NT2/D1 (cell line): ENCODE results near the gene OSBPL6.
A peak's percentile ranks its signal among the peaks of the same experiment; 100 is the strongest.

ENCODE experiments used
- DNase-seq: peaks from one replicate; pipeline ENCODE4 v3.0.0-alpha.2; 2011; ENCODE audit warnings: low read depth, low spot score
- H3K27me3 ChIP-seq: 2 replicates; pipeline ENCODE4 v1.6.0; 2011; ENCODE audit warnings: mild to moderate bottlenecking; ENCODE audit not compliant: insufficient read length, insufficient read depth
- H3K36me3 ChIP-seq: 2 replicates; pipeline ENCODE4 v1.6.1; 2011; ENCODE audit warnings: mild to moderate bottlenecking, low read length, mixed read lengths; ENCODE audit not compliant: insufficient read depth, insufficient read length
- H3K4me1 ChIP-seq: 2 replicates; pipeline ENCODE4 v1.5.1; 2011; ENCODE audit not compliant: insufficient read depth, insufficient read length
- H3K4me3 ChIP-seq: 2 replicates; pipeline ENCODE4 v1.5.1; 2011; ENCODE audit warnings: low read depth; ENCODE audit not compliant: insufficient read length
- H3K9ac ChIP-seq: 2 replicates; pipeline ENCODE4 v1.6.0; 2011; ENCODE audit warnings: low read depth; ENCODE audit not compliant: insufficient read length
- H3K9me3 ChIP-seq: 2 replicates; pipeline ENCODE4 v1.5.1; 2011; ENCODE audit warnings: mild to moderate bottlenecking, low read length; ENCODE audit not compliant: insufficient read depth
- SUZ12 ChIP-seq: IDR thresholded peaks from 2 replicates; pipeline ENCODE4 v1.6.1; 2011; ENCODE audit not compliant: insufficient read length, insufficient read depth; ENCODE audit errors: extremely low read depth
- YY1 ChIP-seq: IDR thresholded peaks from 2 replicates; pipeline ENCODE4 v1.6.1; 2011; ENCODE audit not compliant: insufficient read length, insufficient read depth
- ZNF274 ChIP-seq: IDR thresholded peaks from 2 replicates; pipeline ENCODE4 v1.6.1; 2011; ENCODE audit warnings: mild to moderate bottlenecking, low read depth, low read length

OSBPL6 gene

DNA sequence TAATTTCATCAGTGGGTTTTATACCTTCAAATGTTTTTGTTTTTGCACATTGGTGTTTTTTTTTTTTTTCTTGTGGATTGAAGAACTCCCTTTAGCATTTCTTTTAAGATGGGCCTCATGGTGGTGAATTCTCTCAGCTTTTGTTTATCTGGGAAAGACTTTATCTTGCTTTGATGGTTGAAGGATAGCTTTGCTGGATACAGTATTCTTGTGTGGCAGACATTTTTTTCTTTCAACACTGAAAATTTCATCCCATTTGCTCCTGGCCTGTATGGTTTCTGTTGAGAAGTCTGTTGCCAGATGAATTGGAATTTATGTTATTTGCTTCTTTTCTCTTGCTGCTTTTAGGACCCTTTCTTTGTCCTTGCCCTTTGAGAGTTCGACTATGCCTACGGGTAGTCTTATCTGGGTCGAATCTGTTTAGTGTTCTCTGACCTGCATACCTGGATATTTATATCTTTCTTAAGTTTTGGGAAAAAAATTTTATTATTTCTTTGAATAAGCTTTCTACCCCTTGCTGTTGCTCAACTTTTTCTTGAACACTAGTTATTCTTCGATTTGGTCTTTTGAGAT is 231.0 kb downstream of the OSBPL6 start:
- no peak for DNase-seq
- Histone ChIP-seq H3K9me3 (peaks cover 21% of the 10 kb centered on the region), H3K4me1 (no peaks in the 10 kb centered on the region), H3K4me3 (no peak overlapping the region), H3K36me3 (peaks cover 72% of the 10 kb centered on the region), H3K27me3 (no peaks in the 10 kb centered on the region), H3K9ac (no peak overlapping the region)
- TF ChIP-seq YY1 = no peak
- TF ChIP-seq SUZ12 = no peak
- no peak for TF ChIP-seq ZNF274

DNA sequence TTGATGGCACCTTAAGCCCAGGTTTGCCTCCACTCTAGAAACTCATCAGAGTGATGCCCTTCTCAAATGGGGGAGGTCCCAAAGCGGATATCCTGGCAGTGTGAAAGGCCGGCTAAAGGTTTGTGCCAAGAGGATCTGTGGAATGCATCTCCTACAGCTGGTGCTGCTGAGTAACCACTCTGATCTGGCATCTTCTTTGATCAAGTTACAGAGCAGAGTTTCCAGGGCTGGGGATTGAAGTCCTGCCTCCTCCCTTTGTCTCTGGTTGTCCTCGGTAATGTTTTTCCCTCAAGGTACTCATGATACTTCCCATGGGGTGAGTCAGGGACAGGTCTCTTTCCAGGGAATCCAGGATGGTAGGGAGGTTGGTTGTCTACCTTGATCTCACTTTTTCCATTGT is 232.1 kb downstream of the OSBPL6 start:
- Histone ChIP-seq H3K4me3 (no peak overlapping the region), H3K4me1 (no peaks in the 10 kb centered on the region), H3K27me3 (no peaks in the 10 kb centered on the region), H3K36me3 (peaks cover 72% of the 10 kb centered on the region), H3K9me3 (peaks cover 21% of the 10 kb centered on the region), H3K9ac (no peak overlapping the region)
- TF ChIP-seq YY1 (no peak), SUZ12 (no peak), ZNF274 (no peak)
- DNase-seq = no peak

GRCh38 chr2:178427458-178427857 is 233.1 kb downstream of the OSBPL6 start:
- no peak for DNase-seq

DNA sequence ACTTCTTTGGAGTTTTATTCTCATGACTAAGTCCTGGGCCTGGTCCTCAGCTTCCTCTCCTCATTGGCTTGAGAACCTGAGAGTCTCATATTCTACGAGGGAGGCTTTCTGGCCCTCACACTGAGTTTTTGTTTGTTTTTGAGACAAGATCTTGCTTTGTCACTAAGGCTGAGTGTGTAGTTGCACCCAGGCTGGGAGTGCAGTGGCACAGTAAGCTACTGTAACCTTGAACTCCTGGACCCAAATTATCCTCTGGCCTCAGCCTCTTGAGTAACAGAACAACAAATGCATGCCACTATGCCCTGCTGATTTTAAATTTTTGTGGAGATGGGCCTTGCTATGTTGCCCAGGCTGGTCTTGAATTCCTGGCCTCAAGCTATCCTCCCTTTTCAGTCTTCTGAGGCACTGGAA is 234.1 kb downstream of the OSBPL6 start:
- peaks cover 73% of the 10 kb centered on the region for H3K36me3 ChIP-seq

More at GRCh38 chr2:178427458-178427857, 233.1 kb downstream of the OSBPL6 start:
- Histone ChIP-seq H3K36me3 (peaks cover 72% of the 10 kb centered on the region), H3K27me3 (no peaks in the 10 kb centered on the region), H3K4me1 (no peaks in the 10 kb centered on the region), H3K9me3 (peaks cover 21% of the 10 kb centered on the region), H3K4me3 (no peak overlapping the region), H3K9ac (no peak overlapping the region)
- TF ChIP-seq YY1 = no peak
- no peak for TF ChIP-seq SUZ12

GRCh38 chr2:178429336-178429735 is 235.0 kb downstream of the OSBPL6 start:
- Histone ChIP-seq H3K4me1 (no peaks in the 10 kb centered on the region), H3K4me3 (no peak overlapping the region), H3K27me3 (no peaks in the 10 kb centered on the region), H3K9ac (no peak overlapping the region), H3K9me3 (peaks cover 18% of the 10 kb centered on the region), H3K36me3 (peaks cover 82% of the 10 kb centered on the region)
- TF ChIP-seq SUZ12 (no peak), ZNF274 (no peak), YY1 (no peak)
- no peak for DNase-seq

More for the DNA sequence above, 234.1 kb downstream of the OSBPL6 start:
- Histone ChIP-seq H3K9ac (no peak overlapping the region), H3K27me3 (no peaks in the 10 kb centered on the region), H3K9me3 (peaks cover 21% of the 10 kb centered on the region), H3K4me3 (no peak overlapping the region), H3K4me1 (no peaks in the 10 kb centered on the region)
- DNase-seq = no peak
- TF ChIP-seq YY1 (no peak), ZNF274 (no peak), SUZ12 (no peak)

DNA sequence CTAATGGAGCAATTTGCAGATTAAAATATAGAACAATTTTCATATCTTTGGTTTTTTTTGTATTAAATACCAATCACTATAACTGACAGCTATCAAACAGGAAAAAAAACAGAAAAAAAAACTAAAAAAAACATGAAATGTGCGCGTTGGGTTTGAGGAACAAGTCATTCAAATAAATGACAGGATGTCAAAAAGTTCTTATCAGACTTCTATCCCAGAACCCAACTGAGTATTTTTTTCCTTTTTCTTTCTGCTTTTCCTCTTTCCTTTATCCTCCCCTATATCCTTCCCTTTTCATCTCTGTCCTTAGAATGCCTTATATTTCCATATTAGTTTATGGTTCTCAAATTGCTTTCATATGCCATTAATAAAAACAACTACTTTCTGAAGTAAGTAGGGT is 242.3 kb downstream of the OSBPL6 start:
- Histone ChIP-seq H3K9me3 (no peaks in the 10 kb centered on the region), H3K4me1 (no peaks in the 10 kb centered on the region), H3K36me3 (peaks cover 83% of the 10 kb centered on the region), H3K9ac (no peak overlapping the region), H3K4me3 (no peak overlapping the region), H3K27me3 (no peaks in the 10 kb centered on the region)
- DNase-seq = no peak
- TF ChIP-seq SUZ12 (no peak), YY1 (no peak), ZNF274 (no peak)

- Histone ChIP-seq H3K4me1 (no peaks in the 10 kb centered on the region), H3K9me3 (no peaks in the 10 kb centered on the region), H3K36me3 (peaks cover 84% of the 10 kb centered on the region), H3K27me3 (no peaks in the 10 kb centered on the region), H3K4me3 (no peak overlapping the region), H3K9ac (no peak overlapping the region)
- no peak for DNase-seq
- no peak for TF ChIP-seq YY1
- TF ChIP-seq ZNF274 = no peak
- TF ChIP-seq SUZ12 = no peak
Measured at GRCh38 chr2:178441426-178441825, 247.1 kb downstream of the OSBPL6 start.

GRCh38 chr2:178448968-178449661 is 254.8 kb downstream of the OSBPL6 start:
- H3K36me3 ChIP-seq = peaks cover 57% of the 10 kb centered on the region
- TF ChIP-seq SUZ12 (no peak), YY1 (no peak), ZNF274 (no peak)
- H3K9me3 ChIP-seq = no peaks in the 10 kb centered on the region

More at GRCh38 chr2:178448968-178449661, 254.8 kb downstream of the OSBPL6 start:
- peak overlapping the region; percentile 93 for H3K4me3 ChIP-seq
- H3K4me1 ChIP-seq = no peaks in the 10 kb centered on the region
- H3K9ac ChIP-seq = peak overlapping the region; percentile 99
- DNase-seq = no peak
- H3K27me3 ChIP-seq = no peaks in the 10 kb centered on the region
